ENCODE results near the gene AFF4.
A peak's percentile ranks its signal among the peaks of the same experiment; 100 is the strongest.
"Not testable (repeated sequence)": the region's sequence is repeated elsewhere in the genome, so short reads cannot be mapped to it uniquely, and the experiment has no call there.

Gene AFF4, protein sequence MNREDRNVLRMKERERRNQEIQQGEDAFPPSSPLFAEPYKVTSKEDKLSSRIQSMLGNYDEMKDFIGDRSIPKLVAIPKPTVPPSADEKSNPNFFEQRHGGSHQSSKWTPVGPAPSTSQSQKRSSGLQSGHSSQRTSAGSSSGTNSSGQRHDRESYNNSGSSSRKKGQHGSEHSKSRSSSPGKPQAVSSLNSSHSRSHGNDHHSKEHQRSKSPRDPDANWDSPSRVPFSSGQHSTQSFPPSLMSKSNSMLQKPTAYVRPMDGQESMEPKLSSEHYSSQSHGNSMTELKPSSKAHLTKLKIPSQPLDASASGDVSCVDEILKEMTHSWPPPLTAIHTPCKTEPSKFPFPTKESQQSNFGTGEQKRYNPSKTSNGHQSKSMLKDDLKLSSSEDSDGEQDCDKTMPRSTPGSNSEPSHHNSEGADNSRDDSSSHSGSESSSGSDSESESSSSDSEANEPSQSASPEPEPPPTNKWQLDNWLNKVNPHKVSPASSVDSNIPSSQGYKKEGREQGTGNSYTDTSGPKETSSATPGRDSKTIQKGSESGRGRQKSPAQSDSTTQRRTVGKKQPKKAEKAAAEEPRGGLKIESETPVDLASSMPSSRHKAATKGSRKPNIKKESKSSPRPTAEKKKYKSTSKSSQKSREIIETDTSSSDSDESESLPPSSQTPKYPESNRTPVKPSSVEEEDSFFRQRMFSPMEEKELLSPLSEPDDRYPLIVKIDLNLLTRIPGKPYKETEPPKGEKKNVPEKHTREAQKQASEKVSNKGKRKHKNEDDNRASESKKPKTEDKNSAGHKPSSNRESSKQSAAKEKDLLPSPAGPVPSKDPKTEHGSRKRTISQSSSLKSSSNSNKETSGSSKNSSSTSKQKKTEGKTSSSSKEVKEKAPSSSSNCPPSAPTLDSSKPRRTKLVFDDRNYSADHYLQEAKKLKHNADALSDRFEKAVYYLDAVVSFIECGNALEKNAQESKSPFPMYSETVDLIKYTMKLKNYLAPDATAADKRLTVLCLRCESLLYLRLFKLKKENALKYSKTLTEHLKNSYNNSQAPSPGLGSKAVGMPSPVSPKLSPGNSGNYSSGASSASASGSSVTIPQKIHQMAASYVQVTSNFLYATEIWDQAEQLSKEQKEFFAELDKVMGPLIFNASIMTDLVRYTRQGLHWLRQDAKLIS
- total RNA-seq = 221 reads per million, percentile 93 among the genes with 10 or more reads in this experiment

DNA sequence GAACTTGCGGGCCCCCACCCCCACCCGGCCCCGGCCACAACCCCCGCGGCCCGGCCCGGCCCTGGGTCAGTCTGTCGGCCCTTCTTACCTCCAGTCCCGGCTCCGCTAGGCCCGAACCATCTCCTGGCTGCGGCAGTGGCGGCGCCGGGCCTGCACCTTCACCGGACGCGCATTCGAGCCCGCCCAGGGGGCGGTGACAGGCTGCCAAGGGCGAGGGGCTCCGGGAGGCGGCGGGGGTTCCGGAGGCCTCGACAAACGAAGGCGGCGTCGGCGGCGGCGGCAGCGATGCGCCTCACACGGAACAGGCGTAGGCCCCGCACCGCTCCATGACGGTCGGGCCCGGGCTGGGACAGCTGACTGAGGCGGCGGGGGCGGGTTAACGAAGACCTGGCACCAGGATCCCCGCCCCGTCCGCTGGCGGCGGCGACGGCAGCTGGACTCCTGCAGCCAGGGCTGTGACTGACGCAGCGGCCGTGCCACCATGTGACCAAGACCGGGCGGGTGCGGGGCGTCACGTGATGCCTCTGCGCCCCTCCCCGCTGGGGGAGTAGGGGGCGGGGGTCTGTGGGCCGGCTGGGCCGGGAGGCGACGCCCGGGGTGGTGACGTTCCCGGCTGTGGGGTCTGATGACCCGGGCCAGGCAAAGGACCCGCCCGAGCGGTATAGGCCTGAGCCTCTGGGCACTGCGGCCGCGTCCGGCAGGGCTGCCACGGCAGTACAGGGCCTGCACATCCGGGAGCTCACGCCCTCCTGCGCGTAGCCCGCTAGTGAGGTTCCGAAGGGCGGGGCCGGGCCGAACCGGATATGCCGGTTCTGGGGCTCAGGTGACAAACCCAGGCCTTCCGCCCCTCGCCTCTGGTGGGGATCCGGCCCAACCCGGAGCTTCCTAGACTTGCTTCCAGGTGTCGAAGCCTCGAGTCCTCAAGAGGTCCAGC lies at the start of gene AFF4:
TSS of gene AFF4 (minus strand) at position 464 of the 934 bp plus-strand sequence. CDS start 26,445 bp downstream, outside the sequence.
- DNase-seq = peak; percentile 79

DNA sequence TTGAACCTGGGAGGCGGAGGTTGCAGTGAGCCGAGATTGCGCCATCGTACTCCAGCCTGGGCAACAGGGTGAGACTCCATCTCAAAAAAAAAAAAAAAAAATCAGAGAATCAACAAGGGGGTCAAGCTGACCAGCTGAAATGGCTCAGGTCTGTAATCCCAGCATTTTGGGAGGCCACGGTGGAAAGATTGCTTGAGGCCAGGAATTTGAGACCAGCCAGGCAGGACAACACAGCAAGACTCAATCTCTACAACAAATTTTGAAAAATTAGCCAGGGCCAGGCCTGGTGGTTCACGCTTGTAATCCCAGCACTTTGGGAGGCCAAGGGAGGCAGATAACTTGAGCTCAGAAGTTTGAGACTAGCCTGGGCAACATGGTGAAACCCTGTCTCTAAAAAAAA lies 45.0 kb upstream of the AFF4 start:
- DNase-seq = not testable (repeated sequence)

DNA sequence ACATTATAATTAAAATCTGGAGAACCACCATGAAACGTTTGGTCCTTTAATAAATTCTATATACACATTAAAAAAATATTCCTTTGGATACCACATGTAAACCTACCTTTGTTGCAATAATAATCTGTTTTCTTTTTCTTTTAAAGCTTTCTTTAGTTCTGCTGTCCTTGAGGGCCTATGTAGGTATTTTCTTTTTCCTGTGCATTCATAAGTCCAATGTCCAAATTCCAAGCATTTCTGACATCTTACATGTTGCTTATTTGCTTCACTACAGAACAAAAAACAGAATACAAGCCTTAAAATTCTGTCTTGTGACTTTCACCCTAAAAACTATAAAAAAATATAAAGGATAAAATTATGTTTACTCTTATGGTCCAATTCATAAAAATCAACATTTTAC lies 43.2 kb upstream of the AFF4 start:
- no peak for DNase-seq

GRCh38 chr5:132999246-132999645 lies 35.8 kb upstream of the AFF4 start:
- no peak for DNase-seq

DNA sequence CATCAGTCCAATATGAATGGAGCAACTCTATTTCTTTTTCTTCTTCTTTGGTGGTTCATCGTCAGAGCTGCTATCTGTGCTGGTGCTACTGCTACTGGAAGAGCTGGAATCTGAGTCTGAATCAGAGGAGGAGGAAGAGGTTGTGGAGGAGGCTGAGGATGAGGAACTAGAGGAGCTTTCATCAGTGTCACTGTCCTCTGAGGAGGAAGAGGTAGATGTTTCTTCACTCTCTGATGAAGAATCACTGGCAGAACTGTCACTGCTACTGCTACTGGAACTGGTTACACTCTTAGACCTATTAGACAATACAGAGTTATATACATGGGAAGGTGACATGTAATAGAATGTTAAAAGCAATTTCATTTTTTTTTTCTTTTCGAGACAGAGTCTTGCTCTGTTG lies 35.1 kb upstream of the AFF4 start:
- no peak for DNase-seq

DNA sequence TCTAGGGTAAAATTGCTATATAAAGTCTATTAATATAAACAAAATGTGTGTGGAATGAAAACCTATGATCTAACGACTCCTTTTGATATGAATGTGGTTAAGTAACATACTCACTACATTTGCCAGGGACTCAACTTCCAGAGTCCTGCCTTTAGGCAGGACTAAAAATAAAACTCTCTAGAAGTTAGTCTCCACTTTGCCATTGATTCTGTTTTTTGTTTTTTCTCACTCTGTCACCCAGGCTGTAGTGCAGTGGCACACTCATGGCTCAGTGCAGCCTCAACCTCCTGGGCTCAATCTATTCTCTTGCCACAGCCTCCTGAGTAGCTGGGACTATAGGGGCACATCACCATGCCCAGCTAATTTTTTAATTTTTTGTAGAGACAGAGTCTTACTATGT lies 32.9 kb upstream of the AFF4 start:
- no peak for DNase-seq

GRCh38 chr5:132987531-132988408 lies 24.3 kb upstream of the AFF4 start:
- DNase-seq = no peak

DNA sequence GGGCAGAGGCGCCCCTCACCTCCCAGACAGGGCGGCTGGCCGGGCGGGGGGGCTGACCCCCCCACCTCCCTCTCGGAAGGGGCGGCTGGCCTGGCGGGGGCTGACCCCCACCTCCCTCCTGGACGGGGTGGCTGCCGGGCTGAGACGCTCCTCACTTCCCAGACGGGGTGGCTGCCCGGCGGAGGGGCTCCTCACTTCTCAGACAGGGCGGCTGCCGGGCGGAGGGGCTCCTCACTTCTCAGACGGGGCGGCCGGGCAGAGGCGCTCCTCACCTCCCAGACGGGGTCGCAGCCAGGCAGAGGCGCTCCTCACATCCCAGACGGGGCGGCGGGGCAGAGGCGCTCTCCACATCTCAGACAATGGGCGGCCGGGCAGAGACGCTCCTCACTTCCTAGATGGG lies 19.5 kb upstream of the AFF4 start:
- not testable (repeated sequence) for DNase-seq

DNA sequence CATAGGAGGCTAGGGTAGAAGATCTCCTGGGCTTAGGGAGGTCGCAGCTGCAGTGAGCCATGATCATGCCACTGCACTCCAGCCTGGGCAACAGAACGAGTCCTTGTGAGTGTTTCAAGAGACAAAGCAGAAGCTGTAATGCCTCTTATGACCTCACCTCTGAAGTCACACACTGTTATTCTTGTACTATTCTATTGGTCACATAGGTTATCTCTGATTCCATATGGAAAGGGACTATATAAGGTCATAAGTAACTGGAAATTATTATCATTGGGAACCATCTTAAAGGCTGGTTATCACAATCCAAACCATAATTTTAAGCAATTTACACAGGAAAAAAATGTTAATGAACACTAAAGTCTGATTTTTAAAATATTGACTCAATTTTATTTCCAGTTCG lies 17.9 kb upstream of the AFF4 start:
- DNase-seq = no peak

- DNase-seq = no peak
These were observed 16.5 kb upstream of the AFF4 start for GRCh38 chr5:132979976-132980375.

GRCh38 chr5:132979367-132979940 lies 16.0 kb upstream of the AFF4 start:
- no peak for DNase-seq

GRCh38 chr5:132976852-132977251 lies 13.4 kb upstream of the AFF4 start:
- DNase-seq = no peak

- DNase-seq = not testable (repeated sequence)
These were observed 9.0 kb upstream of the AFF4 start for GRCh38 chr5:132972436-132972828.

GRCh38 chr5:132971483-132972435 lies 8.3 kb upstream of the AFF4 start:
- no peak for DNase-seq

DNA sequence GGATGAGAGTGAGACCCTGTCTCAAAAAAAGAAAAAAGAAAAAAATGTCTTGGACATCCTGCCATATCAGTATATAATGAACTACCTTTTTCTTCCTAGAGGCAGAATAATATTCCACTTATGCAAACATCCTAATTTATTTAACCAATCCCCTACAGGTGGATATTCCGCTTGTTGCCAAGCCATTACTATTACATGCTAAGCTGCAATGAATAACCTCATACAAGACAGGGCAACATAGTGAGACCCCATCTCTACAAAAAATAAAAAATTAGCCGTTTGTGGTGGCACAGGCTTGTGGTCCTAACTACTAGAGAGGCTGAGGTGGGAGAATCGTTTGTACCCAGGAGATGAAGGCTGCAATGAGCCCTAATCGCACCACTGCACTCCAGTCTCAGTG lies 1.7 kb upstream of the AFF4 start:
- no peak for DNase-seq

- no peak for DNase-seq
These were observed 909 bp downstream of the AFF4 start for GRCh38 chr5:132962429-132963021.

DNA sequence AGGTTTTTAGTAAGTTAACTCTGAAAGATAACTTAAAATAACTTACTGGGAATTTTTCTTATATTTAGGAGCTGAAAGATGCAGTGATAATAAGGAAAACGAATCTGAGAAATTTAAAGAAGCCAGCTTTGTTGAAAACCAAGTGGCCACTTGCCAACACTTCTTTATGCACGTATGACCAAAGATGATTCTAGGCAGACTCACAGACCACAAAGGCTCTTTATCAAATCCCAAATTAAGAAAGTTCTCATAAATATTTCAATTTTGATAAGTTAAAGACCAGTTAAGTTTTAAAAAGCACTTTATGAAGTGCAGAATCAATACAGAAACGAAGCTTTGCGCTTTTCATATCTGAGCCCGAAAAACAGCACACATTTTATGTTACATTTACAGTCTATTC lies 1.5 kb downstream of the AFF4 start:
- DNase-seq = no peak

DNA sequence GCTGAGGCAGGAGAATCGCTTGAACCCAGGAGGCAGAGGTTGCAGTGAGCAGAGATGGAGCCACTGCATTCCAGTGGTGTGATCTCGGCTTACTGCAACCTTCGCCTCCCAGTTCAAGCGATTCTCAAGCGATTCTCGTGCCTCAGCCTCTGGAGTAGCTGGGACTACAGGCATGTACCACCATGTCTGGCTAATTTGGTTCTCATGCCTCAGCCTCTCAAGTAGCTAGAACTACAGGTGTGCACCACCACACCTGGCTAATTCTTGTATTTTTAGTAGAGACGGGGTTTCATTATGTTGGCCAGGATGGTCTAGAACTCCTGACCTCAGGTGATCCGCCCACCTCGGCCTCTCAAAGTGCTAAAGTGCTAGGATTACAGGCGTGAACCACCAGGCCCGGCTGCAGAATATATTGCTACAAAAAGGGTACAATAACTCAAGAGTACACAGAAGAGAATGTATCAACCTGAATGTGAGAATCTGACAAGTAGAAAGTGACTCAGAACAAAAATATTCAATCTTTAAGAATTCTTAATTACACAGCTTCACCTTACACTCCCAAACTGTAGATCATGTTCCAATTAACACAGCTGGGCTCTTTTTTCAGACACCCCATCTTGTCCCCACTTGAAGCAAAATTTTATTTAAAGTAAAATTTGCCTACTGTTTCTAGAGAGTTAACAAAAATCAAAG lies 2.2 kb downstream of the AFF4 start:
- DNase-seq = not testable (repeated sequence)
